GM18868 (cell line): ENCODE results near the gene FFAR1.

Experiments
- ATAC-seq: cut with Tn5 transposase; IDR thresholded peaks from one replicate; pipeline ENCODE4 v1.9.1; 2021; ENCODE audit warnings: mild to moderate bottlenecking, moderate library complexity; ENCODE audit not compliant: unreplicated experiment

The FFAR1 gene

GRCh38 chr19:35383536-35383935 is 35.8 kb downstream of the FFAR1 start:
- no peak for ATAC-seq

GRCh38 chr19:35388277-35389054 is 40.8 kb downstream of the FFAR1 start:
- no peak for ATAC-seq

GRCh38 chr19:35389192-35389861 is 41.6 kb downstream of the FFAR1 start:
- no peak for ATAC-seq

GRCh38 chr19:35392742-35393715 is 45.3 kb downstream of the FFAR1 start:
- no peak for ATAC-seq

- ATAC-seq: no peak
Observed at GRCh38 chr19:35395382-35396199, 47.9 kb downstream of the FFAR1 start.

GRCh38 chr19:35396240-35396885 is 48.7 kb downstream of the FFAR1 start:
- ATAC-seq: no peak

GRCh38 chr19:35397064-35397463 is 49.4 kb downstream of the FFAR1 start:
- ATAC-seq: no peak
